Glutamatergic neuron (in vitro differentiated cells): ENCODE results near the gene BCAP31. TPM values are rescaled to one million over a fixed set of nuclear protein-coding genes. Genes with fewer than 3 reads are reported as not detected.

Source experiments
- DNase-seq: peaks from one replicate; pipeline ENCODE4 v3.0.0; 2022
- H3K27ac Mint-ChIP-seq: one replicate; pipeline ENCODE4 v1.8.0; 2020; ENCODE audit warnings: mild to moderate bottlenecking, mixed read lengths, inconsistent platforms; ENCODE audit not compliant: unreplicated experiment
- H3K27me3 Mint-ChIP-seq: one replicate; pipeline ENCODE4 v1.8.0; 2020; ENCODE audit warnings: mild to moderate bottlenecking, moderate library complexity, mixed read lengths, inconsistent platforms; ENCODE audit not compliant: unreplicated experiment
- H3K36me3 Mint-ChIP-seq: one replicate; pipeline ENCODE4 v1.8.0; 2020; ENCODE audit warnings: mild to moderate bottlenecking, mixed read lengths, inconsistent platforms; ENCODE audit not compliant: unreplicated experiment
- H3K4me1 Mint-ChIP-seq: one replicate; pipeline ENCODE4 v1.8.0; 2020; ENCODE audit warnings: mild to moderate bottlenecking, low read depth, mixed read lengths, inconsistent platforms; ENCODE audit not compliant: unreplicated experiment
- H3K4me3 Mint-ChIP-seq: one replicate; pipeline ENCODE4 v1.8.0; 2020; ENCODE audit warnings: mild to moderate bottlenecking, mixed read lengths, inconsistent platforms; ENCODE audit not compliant: unreplicated experiment
- H3K9me3 Mint-ChIP-seq: one replicate; pipeline ENCODE4 v1.8.0; 2020; ENCODE audit warnings: mild to moderate bottlenecking, moderate library complexity, mixed read lengths, inconsistent platforms; ENCODE audit not compliant: unreplicated experiment
- CTCF ChIP-seq: fragments of 200-600 bp; sonication (generic); IDR thresholded peaks from one replicate; pipeline ENCODE4 v1.5.0; 2021; ENCODE audit not compliant: partially characterized antibody, unreplicated experiment
- total RNA-seq: library from RNA; stranded (reverse); fragmentation: NEBNext Ultra II Directional; extraction: Animal tissue kit (Norgen Biotek cat#: 25700); gene quantifications from one replicate; pipeline ENCODE4 v1.2.1, GENCODE V29; 2021; ENCODE audit not compliant: unreplicated experiment

The BCAP31 gene
- total RNA-seq, 1 donor from 2014 or later = 155 TPM

GRCh38 chrX:153726286-153727122, 2.3 kb upstream of the BCAP31 start:
- H3K36me3 Mint-ChIP-seq = peaks cover 4% of the 10 kb centered on the region

GRCh38 chrX:153725832-153726285, 1.7 kb upstream of the BCAP31 start:
- Mint-ChIP-seq H3K27me3 (no peaks in the 10 kb centered on the region), H3K9me3 (peaks cover 7% of the 10 kb centered on the region), H3K36me3 (no peaks in the 10 kb centered on the region), H3K4me3 (no peak overlapping the region), H3K4me1 (peaks cover 11% of the 10 kb centered on the region), H3K27ac (no peak overlapping the region)
- TF ChIP-seq CTCF = no peak
- DNase-seq = no peak

More at GRCh38 chrX:153726286-153727122, 2.3 kb upstream of the BCAP31 start:
- peaks cover 7% of the 10 kb centered on the region for H3K9me3 Mint-ChIP-seq
- no peak overlapping the region for H3K27ac Mint-ChIP-seq
- TF ChIP-seq CTCF = no peak
- peaks cover 11% of the 10 kb centered on the region for H3K4me1 Mint-ChIP-seq
- peak; percentile 70 for DNase-seq
- no peak overlapping the region for H3K4me3 Mint-ChIP-seq
- no peaks in the 10 kb centered on the region for H3K27me3 Mint-ChIP-seq

- no peak overlapping the region for H3K27ac Mint-ChIP-seq
- H3K4me1 Mint-ChIP-seq = peaks cover 10% of the 10 kb centered on the region
- no peak for DNase-seq
- no peaks in the 10 kb centered on the region for H3K27me3 Mint-ChIP-seq
- H3K4me3 Mint-ChIP-seq = no peak overlapping the region
- H3K9me3 Mint-ChIP-seq = peaks cover 5% of the 10 kb centered on the region
- TF ChIP-seq CTCF = no peak
- no peaks in the 10 kb centered on the region for H3K36me3 Mint-ChIP-seq
Observed at GRCh38 chrX:153725039-153725831, 1.0 kb upstream of the BCAP31 start.

- H3K36me3 Mint-ChIP-seq = no peaks in the 10 kb centered on the region
- peaks cover 5% of the 10 kb centered on the region for H3K9me3 Mint-ChIP-seq
- H3K4me1 Mint-ChIP-seq = peaks cover 10% of the 10 kb centered on the region
- H3K27me3 Mint-ChIP-seq = no peaks in the 10 kb centered on the region
- peak overlapping the region; percentile 70 for H3K27ac Mint-ChIP-seq
- peak overlapping the region; percentile 88 for H3K4me3 Mint-ChIP-seq
- TF ChIP-seq CTCF = no peak
- peak; percentile 53 for DNase-seq
Observed at GRCh38 chrX:153723351-153724251, 586 bp downstream of the BCAP31 start.
